ENCODE results near the gene IMPG1.
"Not testable (repeated sequence)": the region's sequence is repeated elsewhere in the genome, so short reads cannot be mapped to it uniquely, and the experiment has no call there.

IMPG1 gene

GRCh38 chr6:75946146-75946831, 126.2 kb downstream of the IMPG1 start:
- DNase-seq = no peak

DNA sequence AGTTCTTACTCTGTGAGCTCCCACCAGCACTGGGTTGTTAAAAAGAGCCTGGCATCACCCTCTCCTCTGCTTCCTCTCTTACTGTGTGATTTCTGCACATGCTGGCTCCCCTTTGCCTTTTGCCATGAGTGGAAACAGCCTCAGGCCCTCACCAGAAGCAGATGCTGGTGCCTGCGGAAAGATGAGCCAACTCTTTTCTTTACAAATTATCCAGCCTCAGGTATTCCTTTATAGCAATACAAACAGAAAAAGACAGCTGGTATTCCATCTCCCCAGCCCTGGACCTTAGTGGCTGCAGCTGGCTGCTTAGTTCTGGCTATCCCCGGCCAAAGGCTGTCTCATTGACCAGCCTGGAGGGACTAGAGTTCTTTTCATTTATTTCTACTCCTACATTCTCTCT, 129.1 kb downstream of the IMPG1 start:
- no peak for DNase-seq

GRCh38 chr6:75941509-75941908, 131.0 kb downstream of the IMPG1 start:
- no peak for DNase-seq

DNA sequence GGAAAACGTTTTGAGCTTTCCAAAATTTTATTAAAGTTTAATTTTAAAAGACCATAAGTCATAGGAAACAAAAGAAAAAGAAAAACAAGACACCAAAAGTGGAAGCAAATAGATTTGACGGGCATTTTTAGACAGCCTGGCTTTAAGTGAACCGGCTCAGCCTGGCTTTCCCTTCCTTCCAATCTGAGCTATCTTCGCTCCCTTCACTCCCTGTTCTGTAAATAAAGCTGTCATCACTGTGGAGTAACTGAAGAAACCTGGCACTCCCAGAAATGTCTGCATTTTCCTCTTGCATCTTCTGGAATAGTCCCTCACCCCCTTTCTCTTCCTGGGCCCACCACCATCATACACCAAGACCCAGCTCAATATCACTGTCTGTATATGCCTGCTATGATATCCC, 131.9 kb downstream of the IMPG1 start:
- DNase-seq = no peak

DNA sequence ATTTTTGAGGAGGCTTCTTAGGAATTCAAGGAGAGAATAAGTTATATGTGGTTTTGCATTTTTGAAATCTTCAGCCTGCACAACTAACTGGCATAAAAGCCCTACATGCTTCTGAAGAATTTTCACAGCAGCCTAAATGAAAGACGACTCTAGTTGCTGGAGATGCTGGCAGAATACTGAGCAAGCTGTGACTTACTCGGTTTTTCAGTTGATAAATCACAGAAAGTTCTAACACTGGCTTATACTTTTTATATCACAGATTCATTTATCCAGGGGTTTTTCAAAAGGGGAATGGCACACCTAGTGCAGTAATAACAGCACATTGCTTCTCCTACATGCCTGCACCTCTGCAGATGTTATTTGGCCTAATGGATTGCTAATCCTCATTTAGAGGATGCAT, 134.6 kb downstream of the IMPG1 start:
- no peak for DNase-seq

DNA sequence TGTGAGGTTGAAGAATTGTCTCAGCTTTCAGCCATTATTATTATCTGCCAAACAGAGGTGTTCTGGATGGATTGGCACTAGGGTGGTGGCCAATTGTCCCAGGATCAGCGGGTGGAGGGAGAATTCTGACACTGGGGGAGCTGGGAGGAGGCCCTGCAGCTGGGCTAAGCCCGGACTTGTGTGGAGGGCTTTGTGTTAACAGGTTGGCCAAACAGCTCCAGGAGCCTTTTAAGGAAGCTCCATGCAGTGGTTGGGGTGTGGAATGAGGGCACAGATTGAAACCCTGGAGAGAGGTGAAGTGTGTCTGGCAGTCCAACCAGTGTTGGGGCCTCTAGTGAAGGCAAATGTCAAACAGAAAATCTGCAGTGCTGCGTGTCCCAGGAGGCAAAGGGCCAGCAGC, 135.8 kb downstream of the IMPG1 start:
- DNase-seq = no peak

- DNase-seq = no peak
Measured at GRCh38 chr6:75935473-75935793, 137.0 kb downstream of the IMPG1 start.

DNA sequence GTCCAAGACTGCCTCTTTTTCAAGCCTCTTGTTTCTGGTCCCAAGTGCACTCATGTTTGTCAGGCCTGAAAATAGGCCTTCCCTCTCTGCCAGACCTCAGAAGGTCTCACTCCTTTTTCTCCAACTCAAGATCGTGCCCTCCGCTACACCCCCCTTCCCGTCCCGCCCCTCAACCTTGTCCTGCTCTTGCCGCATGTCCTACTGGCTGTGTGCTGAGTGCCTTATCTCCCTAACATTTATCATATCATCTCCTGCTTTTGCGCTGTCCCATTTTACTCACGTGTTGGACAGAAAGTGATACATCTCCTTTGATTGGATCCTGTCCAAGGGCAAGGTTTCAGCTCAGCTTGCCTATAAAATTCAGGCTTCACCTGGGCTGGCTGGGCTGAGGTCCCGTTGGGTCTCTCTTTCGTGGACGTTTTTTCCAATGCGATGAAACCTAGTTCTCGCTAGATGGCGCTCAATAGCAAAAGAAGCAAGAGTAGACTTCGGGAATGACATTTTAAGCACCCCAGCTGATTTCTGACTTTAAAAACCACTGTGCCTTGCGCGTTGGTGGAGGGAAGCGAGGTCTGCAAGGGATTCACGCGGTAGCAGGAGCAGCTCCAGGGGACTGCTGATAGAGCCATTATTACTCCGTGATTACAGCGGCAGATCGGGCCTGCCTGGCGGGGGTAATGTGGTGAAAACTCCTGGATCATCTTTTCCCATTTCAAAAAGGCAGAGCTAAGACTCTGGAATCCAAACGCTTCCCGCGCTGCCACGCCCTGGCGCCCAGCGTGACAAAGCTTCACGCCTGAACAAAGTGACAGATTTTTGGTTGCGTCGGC, 137.6 kb downstream of the IMPG1 start:
- DNase-seq = peak; percentile 81

- DNase-seq = no peak
Measured at GRCh38 chr6:75933387-75933975, 139.0 kb downstream of the IMPG1 start.

DNA sequence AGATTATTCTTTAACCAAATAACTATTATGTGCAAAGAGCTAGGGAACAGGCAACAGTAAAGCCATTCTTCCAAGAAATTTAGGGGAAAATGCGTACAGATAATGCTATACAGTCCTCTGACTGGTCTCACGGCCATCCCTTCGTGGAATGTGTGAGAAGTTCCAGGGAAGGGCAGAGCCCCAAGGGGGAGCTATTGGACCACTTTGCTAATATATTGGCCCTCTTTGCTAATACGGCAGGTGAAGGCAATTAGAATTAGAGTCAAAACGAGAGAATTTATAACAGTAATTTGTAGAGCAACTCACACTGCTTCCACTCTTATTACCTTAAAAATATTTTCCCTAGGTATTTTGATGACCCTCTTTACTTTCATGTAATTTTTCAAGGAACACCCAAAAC, 140.4 kb downstream of the IMPG1 start:
- peak; percentile 21 for DNase-seq

GRCh38 chr6:75931011-75931680, 141.3 kb downstream of the IMPG1 start:
- peak; percentile 56 for DNase-seq

DNA sequence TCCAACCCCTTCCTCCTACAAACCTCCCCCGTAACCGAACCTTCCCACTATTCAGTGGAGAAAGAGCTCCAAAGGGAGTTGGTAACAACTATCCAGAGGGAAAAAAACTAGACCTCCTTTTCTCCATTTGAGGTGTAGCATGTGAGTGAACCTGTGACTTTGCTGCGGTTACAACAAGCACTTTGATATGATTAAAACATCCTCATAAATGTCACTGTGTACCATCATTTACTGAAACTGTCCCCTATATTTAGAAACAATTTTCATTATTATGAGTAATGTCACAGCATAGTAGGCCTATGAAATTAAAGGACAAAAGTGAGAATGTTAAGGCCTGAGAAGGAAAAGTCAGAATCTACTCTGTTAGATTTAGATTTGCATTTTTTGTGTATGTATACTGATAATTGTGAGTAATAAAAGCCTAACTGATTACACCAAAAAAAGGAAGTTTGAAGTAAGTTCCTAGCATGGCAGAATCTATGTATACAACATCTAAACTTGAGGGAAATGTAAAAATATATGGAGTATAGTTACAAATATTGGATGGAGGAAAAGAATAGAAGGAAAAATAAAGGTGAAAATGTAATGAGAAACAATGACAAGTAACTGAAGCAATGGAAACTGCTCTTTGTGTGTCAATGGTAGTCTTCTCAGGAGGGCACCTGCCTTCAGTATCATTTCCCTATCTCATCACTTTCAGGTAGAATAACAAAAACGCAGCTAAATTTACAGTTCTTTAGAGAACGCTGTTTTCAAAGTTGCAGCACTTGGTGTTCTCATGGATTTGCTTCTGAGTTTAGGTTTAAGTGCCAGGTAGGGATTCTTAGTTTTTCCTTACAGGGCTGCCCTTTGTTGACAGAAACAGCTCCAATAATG, 145.9 kb downstream of the IMPG1 start:
- no peak for DNase-seq

GRCh38 chr6:75922226-75922625, 150.2 kb downstream of the IMPG1 start:
- peak; percentile 14 for DNase-seq

DNA sequence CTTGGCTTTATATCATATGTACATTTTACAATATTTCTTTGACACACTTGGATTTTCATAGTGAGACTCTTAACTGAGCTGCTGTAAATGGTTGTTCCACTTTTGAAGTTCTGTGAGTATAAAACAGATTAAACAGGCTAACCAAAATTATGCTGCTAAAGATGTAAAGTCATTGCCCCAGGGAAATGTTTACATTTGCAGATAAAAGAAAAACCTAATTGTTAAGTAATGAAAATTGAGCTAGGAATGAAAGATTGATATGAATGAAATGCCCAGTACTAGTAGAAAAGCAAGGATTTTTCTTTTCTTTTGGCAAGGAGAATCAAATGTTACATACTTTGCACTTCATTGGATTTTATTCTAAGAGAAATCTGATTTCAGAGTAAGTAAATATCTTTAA, 159.4 kb downstream of the IMPG1 start:
- DNase-seq = no peak

- DNase-seq = no peak
Measured at GRCh38 chr6:75907444-75907843, 165.0 kb downstream of the IMPG1 start.

- DNase-seq = no peak
Measured at GRCh38 chr6:75906871-75907270, 165.6 kb downstream of the IMPG1 start.

- not testable (repeated sequence) for DNase-seq
Measured at GRCh38 chr6:75905129-75905528, 167.3 kb downstream of the IMPG1 start.

DNA sequence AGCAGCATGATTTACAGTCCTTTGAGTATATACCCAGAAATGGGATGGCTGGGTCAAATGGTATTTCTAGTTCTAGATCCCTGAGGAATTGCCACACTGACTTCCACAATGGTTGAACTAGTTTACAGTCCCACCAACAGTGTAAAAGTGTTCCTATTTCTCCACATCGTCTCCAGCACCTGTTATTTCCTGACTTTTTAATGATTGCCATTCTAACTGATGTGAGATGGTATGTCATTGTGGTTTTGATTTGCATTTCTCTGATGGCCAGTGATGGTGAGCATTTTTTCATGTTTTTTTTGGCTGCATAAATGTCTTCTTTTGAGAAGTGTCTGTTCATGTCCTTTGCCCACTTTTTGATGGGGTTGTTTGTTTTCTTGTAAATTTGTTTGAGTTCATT, 172.2 kb downstream of the IMPG1 start:
- not testable (repeated sequence) for DNase-seq

GRCh38 chr6:75896526-75896925, 175.9 kb downstream of the IMPG1 start:
- DNase-seq = no peak

DNA sequence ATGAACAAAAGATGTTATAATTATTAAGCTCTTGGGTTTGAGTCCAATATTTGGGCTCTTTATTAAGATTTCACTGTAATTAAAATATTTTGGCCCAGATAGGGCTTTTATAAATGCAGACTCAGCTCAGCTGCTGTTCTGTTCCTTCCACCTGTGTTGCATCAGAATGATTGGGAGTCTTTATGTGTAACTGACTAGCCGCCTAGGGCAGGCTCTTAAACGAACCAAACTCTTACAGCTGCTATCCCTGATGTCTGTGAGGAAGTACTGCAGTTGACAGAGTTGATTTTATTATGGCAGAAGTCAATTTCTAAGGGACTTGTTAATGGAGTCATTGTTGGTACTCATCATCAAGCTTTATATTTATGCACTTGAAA, 178.7 kb downstream of the IMPG1 start:
- DNase-seq = no peak

- DNase-seq = peak; percentile 75
Measured at GRCh38 chr6:75893058-75893775, 179.2 kb downstream of the IMPG1 start.

DNA sequence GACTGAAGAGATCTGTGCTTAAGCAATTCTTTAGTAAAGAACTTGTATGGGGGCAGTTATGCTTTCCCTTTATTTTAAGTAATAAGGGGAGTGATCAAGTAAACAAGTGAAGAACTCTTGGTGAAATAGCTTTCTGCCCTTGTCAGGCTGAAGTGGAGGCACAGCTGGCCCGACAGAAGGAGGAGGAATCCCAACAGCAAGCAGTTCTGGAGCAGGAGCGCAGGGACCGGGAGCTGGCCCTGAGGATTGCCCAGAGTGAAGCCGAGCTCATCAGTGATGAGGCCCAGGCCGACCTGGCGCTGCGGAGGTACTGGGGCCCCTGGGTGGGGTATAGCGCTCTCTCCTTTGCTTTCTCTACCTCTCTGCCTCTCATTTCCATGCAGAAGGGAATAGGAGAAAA, 180.1 kb downstream of the IMPG1 start:
- DNase-seq = no peak

All from fibroblast of skin of abdomen (primary cell).